Measurements from ENCODE around the gene FAM8A1.

Gene FAM8A1

DNA sequence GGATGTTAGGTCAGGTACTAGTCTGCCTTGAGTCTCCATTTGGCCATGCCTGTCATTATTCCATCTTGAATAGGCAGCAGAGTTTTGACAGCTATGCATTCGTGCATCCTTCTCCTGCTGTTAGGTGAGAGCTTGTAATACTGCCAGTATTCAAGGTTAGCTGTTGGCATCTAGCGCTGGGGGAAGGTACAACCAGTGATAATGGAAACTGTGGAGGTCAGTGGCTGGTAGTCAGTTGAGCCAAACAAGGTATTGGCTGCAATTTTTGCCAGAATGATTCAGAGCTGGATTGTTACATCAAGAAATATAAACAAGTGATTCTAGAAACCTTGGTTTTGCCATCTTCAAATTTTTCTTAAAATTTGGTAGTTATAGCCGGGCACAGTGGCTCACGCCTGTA lies 6.5 kb downstream of the FAM8A1 start:
- Histone ChIP-seq H3K27ac (replicated peaks) (no peak overlapping the region), H3K27me3 (ENCODE audit: insufficient read depth, poor library complexity, severe bottlenecking) (no peaks in the 10 kb centered on the region), H3K4me3 (replicated peaks; ENCODE audit: insufficient read depth, low read length) (no peak overlapping the region)
- TF ChIP-seq, protein P1, sequence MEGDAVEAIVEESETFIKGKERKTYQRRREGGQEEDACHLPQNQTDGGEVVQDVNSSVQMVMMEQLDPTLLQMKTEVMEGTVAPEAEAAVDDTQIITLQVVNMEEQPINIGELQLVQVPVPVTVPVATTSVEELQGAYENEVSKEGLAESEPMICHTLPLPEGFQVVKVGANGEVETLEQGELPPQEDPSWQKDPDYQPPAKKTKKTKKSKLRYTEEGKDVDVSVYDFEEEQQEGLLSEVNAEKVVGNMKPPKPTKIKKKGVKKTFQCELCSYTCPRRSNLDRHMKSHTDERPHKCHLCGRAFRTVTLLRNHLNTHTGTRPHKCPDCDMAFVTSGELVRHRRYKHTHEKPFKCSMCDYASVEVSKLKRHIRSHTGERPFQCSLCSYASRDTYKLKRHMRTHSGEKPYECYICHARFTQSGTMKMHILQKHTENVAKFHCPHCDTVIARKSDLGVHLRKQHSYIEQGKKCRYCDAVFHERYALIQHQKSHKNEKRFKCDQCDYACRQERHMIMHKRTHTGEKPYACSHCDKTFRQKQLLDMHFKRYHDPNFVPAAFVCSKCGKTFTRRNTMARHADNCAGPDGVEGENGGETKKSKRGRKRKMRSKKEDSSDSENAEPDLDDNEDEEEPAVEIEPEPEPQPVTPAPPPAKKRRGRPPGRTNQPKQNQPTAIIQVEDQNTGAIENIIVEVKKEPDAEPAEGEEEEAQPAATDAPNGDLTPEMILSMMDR (IDR thresholded peaks at IDR 0.05; ENCODE audit: insufficient read depth, low read length): no peak
- TF ChIP-seq POLR2AphosphoS5 (IDR thresholded peaks at IDR 0.05; ENCODE audit: low read depth) (no peak), GABPA (IDR thresholded peaks at IDR 0.05; ENCODE audit: low read depth) (no peak), SPI1 (IDR thresholded peaks at IDR 0.05; ENCODE audit: borderline replicate concordance, low read depth) (no peak)
- TF ChIP-seq, protein P2, sequence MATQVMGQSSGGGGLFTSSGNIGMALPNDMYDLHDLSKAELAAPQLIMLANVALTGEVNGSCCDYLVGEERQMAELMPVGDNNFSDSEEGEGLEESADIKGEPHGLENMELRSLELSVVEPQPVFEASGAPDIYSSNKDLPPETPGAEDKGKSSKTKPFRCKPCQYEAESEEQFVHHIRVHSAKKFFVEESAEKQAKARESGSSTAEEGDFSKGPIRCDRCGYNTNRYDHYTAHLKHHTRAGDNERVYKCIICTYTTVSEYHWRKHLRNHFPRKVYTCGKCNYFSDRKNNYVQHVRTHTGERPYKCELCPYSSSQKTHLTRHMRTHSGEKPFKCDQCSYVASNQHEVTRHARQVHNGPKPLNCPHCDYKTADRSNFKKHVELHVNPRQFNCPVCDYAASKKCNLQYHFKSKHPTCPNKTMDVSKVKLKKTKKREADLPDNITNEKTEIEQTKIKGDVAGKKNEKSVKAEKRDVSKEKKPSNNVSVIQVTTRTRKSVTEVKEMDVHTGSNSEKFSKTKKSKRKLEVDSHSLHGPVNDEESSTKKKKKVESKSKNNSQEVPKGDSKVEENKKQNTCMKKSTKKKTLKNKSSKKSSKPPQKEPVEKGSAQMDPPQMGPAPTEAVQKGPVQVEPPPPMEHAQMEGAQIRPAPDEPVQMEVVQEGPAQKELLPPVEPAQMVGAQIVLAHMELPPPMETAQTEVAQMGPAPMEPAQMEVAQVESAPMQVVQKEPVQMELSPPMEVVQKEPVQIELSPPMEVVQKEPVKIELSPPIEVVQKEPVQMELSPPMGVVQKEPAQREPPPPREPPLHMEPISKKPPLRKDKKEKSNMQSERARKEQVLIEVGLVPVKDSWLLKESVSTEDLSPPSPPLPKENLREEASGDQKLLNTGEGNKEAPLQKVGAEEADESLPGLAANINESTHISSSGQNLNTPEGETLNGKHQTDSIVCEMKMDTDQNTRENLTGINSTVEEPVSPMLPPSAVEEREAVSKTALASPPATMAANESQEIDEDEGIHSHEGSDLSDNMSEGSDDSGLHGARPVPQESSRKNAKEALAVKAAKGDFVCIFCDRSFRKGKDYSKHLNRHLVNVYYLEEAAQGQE (IDR thresholded peaks at IDR 0.05; ENCODE audit: insufficient replicate concordance, low read depth): no peak
- no peak for DNase-seq (ENCODE audit: low read depth in 1 of 2, low spot score in 1 of 2)

DNA sequence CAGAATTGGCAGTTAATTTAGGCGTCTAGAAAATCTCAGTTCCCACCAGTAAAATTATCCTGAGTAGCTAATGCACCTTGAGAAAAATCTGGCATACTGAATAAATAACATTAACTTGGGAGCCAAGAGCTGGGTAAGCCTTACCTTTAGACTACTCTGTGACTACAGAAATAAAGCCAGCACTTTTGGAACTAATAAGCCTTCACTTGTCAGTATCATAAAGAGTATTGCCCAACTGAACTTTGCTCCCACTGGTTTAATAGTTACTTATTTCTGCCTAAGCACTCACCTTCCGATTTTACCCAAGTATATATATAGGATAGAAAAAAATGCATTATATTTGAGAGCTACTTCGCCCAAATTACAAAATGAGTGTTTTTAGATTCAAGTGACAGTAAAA lies 10.7 kb downstream of the FAM8A1 start:
- Histone ChIP-seq H3K27ac (replicated peaks) (no peak overlapping the region), H3K27me3 (ENCODE audit: insufficient read depth, poor library complexity, severe bottlenecking) (no peaks in the 10 kb centered on the region), H3K4me3 (replicated peaks; ENCODE audit: insufficient read depth, low read length) (no peak overlapping the region)
- TF ChIP-seq SPI1 (IDR thresholded peaks at IDR 0.05; ENCODE audit: borderline replicate concordance, low read depth): no peak
- TF ChIP-seq GABPA (IDR thresholded peaks at IDR 0.05; ENCODE audit: low read depth): no peak
- TF ChIP-seq POLR2AphosphoS5 (IDR thresholded peaks at IDR 0.05; ENCODE audit: low read depth): no peak
- TF ChIP-seq, protein P2 (IDR thresholded peaks at IDR 0.05; ENCODE audit: insufficient replicate concordance, low read depth): no peak
- TF ChIP-seq, protein P1 (IDR thresholded peaks at IDR 0.05; ENCODE audit: insufficient read depth, low read length): no peak
- DNase-seq (ENCODE audit: low read depth in 1 of 2, low spot score in 1 of 2): no peak

DNA sequence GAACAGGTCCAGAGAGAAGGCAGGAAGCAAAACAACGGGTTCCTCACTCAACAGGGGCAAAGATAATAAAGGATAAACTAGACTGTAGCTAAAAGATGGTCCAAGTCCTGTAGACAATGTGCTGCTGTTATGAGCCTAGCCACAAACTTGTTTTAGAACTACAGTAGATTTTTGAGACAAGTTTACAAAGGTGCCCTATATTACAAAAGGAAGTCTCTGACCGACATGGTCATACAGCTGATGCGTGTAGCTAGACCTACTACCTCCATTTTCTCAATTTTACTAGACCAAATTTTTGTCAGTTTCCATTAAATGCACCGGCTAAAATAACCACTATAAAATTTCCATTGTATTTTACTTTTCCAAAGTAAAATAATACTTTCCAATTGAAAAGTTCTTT lies 11.9 kb downstream of the FAM8A1 start:
- TF ChIP-seq POLR2AphosphoS5 (IDR thresholded peaks at IDR 0.05; ENCODE audit: low read depth): no peak
- TF ChIP-seq, protein P2 (IDR thresholded peaks at IDR 0.05; ENCODE audit: insufficient replicate concordance, low read depth): no peak
- no peak for DNase-seq (ENCODE audit: low read depth in 1 of 2, low spot score in 1 of 2)
- no peaks in the 10 kb centered on the region for H3K27me3 ChIP-seq (ENCODE audit: insufficient read depth, poor library complexity, severe bottlenecking)
- H3K4me3 ChIP-seq (replicated peaks; ENCODE audit: insufficient read depth, low read length): no peak overlapping the region
- no peak overlapping the region for H3K27ac ChIP-seq (replicated peaks)

DNA sequence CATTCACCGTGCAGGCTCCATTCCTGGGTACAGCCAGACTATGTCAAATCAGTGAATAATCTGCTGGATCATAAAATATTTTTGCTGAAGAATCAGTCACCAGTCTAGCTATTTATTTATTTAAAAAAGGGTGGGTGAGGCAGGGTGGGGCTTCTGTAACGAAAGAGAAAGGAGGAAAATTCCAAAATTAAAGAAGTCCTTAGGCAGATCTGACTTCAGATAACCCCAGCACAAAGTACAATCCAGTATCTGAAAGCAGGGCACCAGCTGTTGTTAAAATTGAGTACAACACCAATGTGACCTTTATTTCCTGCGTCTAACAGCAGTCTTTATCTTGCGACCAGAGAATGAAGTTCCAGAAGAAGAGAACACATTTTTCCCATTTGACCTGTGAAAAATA lies 15.7 kb downstream of the FAM8A1 start:
- no peak overlapping the region for H3K27ac ChIP-seq (replicated peaks)
- DNase-seq (ENCODE audit: low read depth in 1 of 2, low spot score in 1 of 2): no peak
- no peak overlapping the region for H3K4me3 ChIP-seq (replicated peaks; ENCODE audit: insufficient read depth, low read length)
- no peaks in the 10 kb centered on the region for H3K27me3 ChIP-seq (ENCODE audit: insufficient read depth, poor library complexity, severe bottlenecking)
- TF ChIP-seq POLR2AphosphoS5 (IDR thresholded peaks at IDR 0.05; ENCODE audit: low read depth): no peak
- TF ChIP-seq, protein P1 (IDR thresholded peaks at IDR 0.05; ENCODE audit: insufficient read depth, low read length): no peak
- TF ChIP-seq, protein P2 (IDR thresholded peaks at IDR 0.05; ENCODE audit: insufficient replicate concordance, low read depth): no peak
- no peak for TF ChIP-seq SPI1 (IDR thresholded peaks at IDR 0.05; ENCODE audit: borderline replicate concordance, low read depth)
- TF ChIP-seq GABPA (IDR thresholded peaks at IDR 0.05; ENCODE audit: low read depth): no peak
